ENCODE results near the gene FOXO3.

DNA sequence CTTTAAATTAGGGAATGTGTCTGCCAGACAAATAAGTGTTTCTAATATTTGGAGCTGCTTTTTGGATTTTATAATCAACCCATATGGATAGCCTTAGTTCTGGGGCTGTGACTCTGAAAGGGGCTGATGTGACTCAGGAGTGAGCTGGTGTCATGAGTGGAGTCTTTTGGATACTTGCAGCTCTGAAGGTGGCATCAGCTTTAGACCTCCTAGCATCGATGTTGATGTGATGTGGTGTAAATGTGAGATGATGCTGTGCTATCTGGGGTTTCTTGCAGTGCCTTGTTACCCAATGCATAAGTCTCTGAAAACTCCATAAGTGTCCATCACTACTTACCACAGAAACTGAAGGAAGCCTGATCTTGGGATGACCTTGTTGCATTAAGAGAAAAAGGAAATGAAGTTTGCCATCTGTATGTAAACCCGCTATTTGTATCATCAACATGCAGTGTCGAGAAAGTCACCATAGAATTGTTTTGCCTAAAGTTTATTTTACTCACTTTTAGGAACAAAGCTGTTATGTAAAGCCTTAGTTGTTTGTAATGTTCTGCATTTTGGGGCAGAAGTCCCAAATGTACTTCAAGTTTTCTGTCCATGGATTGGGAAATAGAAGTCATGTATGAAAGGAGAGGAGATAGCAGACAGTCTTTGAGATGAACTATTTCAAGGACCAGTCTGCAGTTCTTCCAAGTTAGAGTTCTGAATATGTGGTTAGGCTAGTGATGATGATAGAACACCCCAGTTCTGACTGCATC, 8.0 kb downstream of the FOXO3 start:
- TF ChIP-seq, protein P1, sequence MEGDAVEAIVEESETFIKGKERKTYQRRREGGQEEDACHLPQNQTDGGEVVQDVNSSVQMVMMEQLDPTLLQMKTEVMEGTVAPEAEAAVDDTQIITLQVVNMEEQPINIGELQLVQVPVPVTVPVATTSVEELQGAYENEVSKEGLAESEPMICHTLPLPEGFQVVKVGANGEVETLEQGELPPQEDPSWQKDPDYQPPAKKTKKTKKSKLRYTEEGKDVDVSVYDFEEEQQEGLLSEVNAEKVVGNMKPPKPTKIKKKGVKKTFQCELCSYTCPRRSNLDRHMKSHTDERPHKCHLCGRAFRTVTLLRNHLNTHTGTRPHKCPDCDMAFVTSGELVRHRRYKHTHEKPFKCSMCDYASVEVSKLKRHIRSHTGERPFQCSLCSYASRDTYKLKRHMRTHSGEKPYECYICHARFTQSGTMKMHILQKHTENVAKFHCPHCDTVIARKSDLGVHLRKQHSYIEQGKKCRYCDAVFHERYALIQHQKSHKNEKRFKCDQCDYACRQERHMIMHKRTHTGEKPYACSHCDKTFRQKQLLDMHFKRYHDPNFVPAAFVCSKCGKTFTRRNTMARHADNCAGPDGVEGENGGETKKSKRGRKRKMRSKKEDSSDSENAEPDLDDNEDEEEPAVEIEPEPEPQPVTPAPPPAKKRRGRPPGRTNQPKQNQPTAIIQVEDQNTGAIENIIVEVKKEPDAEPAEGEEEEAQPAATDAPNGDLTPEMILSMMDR (IDR thresholded peaks at IDR 0.05): no peak
- TF ChIP-seq POLR2A (IDR thresholded peaks at IDR 0.05): no peak
- TF ChIP-seq EP300 (IDR thresholded peaks at IDR 0.05): no peak
